Prostate gland (tissue), 2 donors: ENCODE results near the gene NDUFS2.

ENCODE experiments used
- CTCF ChIP-seq, 4 experiments: fragments of 200-600 bp in 2 of 4; fragments of 450-650 bp in 2 of 4; sonication (generic) in 2 of 4; IDR thresholded peaks; 1 replicate in 3 of 4; 2 replicates in 1 of 4; pipeline ENCODE4 v1.5.1; 2016 to 2019; ENCODE audit warnings: antibody characterized with exemption in 4 of 4, mild to moderate bottlenecking in 2 of 4, moderate library complexity in 2 of 4
- POLR2A ChIP-seq: fragments of 450-650 bp; IDR thresholded peaks from one replicate; pipeline ENCODE4 v1.6.1; 2016; ENCODE audit warnings: antibody characterized with exemption, mild to moderate bottlenecking
- POLR2AphosphoS5 ChIP-seq: sonication (generic); formaldehyde crosslinking; IDR thresholded peaks from one replicate; pipeline ENCODE4 v1.6.1; 2017; ENCODE audit warnings: antibody characterized with exemption

DNA sequence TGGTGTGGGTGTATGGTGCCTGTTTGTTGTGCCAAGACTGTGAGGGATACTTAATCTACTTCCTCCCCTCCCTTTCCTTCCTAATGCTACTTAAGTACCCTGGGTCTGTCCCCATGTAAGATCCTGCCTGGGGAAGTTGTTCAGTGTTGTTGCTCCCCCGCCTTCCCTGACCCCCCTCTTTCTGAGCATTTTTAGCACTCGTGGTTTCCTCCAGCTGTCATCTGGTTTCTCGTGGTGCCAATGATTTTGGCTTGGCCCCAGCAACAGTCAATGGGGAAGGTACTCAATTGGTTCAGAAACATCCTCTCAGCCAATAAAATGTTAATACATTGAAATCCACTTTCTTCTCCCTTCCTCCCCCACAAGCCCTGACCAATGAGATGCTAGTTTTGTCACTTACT, 16.9 kb upstream of the NDUFS2 start:
- TF ChIP-seq POLR2A (no peak), CTCF (IDR thresholded peaks at IDR 0.05) (no peak), POLR2AphosphoS5 (peak; percentile 22)
